HT1080 (cell line): ENCODE results near the gene TMPRSS6. TPM values are rescaled to one million over a fixed set of nuclear protein-coding genes. Genes with fewer than 3 reads are reported as not detected.

Source experiments
- DNase-seq: peaks from one replicate; pipeline ENCODE4 v3.0.0-alpha.2; 2015; ENCODE audit warnings: low read depth
- total RNA-seq: library from RNA; depleted of rRNA; stranded (reverse); fragments of >200 nt; shearing (Covaris generic); gene quantifications from 2 replicates; pipeline ENCODE4 v1.2.3, GENCODE V29; 2014; rRNA removed

Gene TMPRSS6
- total RNA-seq, 1 experiment from 2014 or later: 0.11 TPM

DNA sequence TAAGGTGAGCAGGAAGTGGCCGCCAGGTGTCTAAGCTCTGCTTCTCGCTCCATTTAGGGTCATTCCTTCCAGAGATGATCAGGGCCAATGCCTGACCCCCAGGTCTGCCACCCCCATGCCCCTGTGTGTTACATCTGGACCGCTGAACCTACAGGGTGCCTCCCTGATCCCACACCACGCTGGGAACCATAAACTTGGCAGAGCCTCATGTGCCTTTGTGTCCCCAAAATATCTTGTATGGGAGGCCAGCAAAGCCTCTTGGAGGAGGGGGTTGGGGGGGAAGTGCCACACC lies 94.0 kb downstream of the TMPRSS6 start:
- DNase-seq: no peak

Other genes with a start within 250 kb of the TMPRSS6 start
- not detected in 2 replicates for gene NCF4, start 248.7 kb downstream of the TMPRSS6 start, total RNA-seq
- gene CSF2RB, start 196.1 kb downstream of the TMPRSS6 start, total RNA-seq: not detected in 2 replicates
- gene TST, start 90.3 kb downstream of the TMPRSS6 start, total RNA-seq: 15.9 and 21.3 TPM in 2 replicates
- 127 and 145 TPM in 2 replicates for gene MPST, start 90.0 kb downstream of the TMPRSS6 start, total RNA-seq
- 32.3 and 36.4 TPM in 2 replicates for gene KCTD17, start 58.0 kb downstream of the TMPRSS6 start, total RNA-seq
- 0.06 and 0.63 TPM in 2 replicates for gene IL2RB, start 40.2 kb upstream of the TMPRSS6 start, total RNA-seq
- gene C1QTNF6, start 78.5 kb upstream of the TMPRSS6 start, total RNA-seq: 5.8 and 10.3 TPM in 2 replicates
- gene SSTR3, start 102.8 kb upstream of the TMPRSS6 start, total RNA-seq: not detected in 2 replicates
- 162 and 246 TPM in 2 replicates for gene RAC2, start 134.6 kb upstream of the TMPRSS6 start, total RNA-seq
- gene CYTH4, start 172.8 kb upstream of the TMPRSS6 start, total RNA-seq: 0.33 and 2.6 TPM in 2 replicates